K562 treated with DMSO at 1 percent for 4 hours (cell line): ENCODE measurements around the gene DST. TPM values are rescaled to one million over a fixed set of nuclear protein-coding genes. Genes with fewer than 3 reads are reported as not detected.

ENCODE experiments used
- total RNA-seq: library from RNA; unstranded; fragments of 300-600 nt; gene quantifications from 2 replicates; pipeline ENCODE4 v1.2.3, GENCODE V29; 2022; ENCODE audit not compliant: insufficient read depth

Gene DST
- total RNA-seq: 9.1 and 9.9 TPM in 2 replicates

DNA sequence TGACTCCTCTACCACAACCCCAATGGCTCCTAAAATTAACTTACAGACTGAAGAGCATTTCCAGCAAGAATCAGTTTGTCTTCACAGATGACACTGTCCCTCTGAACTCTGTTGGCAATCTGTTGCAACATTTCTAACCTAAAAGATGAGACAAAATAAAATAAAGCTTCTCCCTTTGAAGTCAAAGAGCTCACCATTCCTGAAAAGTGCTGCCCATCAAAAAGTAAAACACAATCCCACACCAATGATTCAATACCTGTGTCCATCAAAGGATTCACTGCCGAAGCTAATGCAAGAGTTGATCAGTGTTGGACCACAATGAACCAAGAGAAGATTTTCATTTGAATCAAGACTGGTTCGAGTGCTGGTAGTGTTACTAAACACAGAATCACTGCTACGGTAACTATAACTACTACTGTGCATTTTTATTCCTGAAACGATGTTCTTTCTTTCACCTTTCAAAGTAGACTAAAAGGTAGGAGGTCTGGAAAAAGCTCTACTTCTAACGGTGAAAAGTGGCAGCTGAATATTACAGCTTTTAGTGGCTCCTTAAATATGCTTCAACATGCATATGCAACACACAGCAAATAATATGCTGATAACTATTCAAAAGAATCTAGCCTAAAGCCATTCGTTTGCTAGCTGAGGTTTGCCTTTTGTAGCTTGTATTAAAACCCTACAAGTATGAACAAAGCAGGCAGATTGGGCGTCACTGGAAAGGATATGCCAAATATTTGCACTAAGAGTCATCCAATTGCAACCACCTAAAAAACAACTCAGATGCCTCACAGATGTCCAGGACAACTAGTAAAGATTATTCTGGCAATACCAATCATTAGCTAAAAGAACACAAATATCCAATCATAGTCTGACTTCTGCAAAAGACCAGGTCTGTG lies at the start of gene DST:
DST (minus strand) TSS at position 524 of the 896 bp plus-strand sequence.

